Activated CD8-positive, alpha-beta memory T cell treated with anti-CD3 and anti-CD28 coated beads, Interleukin-2, amount 50 U/mL, for 4 hours (primary cell): ENCODE results near the gene ITGA4.
A peak's percentile ranks its signal among the peaks of the same experiment; 100 is the strongest.
"Not testable (repeated sequence)": the region's sequence is repeated elsewhere in the genome, so short reads cannot be mapped to it uniquely, and the experiment has no call there.

Source experiments
- DNase-seq: peaks from one replicate; pipeline ENCODE4 v3.0.0-alpha.2; 2020

The ITGA4 gene

DNA sequence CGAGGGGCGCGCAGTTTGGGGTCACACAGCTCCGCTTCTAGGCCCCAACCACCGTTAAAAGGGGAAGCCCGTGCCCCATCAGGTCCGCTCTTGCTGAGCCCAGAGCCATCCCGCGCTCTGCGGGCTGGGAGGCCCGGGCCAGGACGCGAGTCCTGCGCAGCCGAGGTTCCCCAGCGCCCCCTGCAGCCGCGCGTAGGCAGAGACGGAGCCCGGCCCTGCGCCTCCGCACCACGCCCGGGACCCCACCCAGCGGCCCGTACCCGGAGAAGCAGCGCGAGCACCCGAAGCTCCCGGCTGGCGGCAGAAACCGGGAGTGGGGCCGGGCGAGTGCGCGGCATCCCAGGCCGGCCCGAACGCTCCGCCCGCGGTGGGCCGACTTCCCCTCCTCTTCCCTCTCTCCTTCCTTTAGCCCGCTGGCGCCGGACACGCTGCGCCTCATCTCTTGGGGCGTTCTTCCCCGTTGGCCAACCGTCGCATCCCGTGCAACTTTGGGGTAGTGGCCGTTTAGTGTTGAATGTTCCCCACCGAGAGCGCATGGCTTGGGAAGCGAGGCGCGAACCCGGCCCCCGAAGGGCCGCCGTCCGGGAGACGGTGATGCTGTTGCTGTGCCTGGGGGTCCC is at the start of gene ITGA4:
TSS of gene ITGA4 (plus strand) at position 266 of the 620 bp plus-strand sequence. CDS start at position 535, 269 bp downstream.
- DNase-seq: peak; percentile 88

DNA sequence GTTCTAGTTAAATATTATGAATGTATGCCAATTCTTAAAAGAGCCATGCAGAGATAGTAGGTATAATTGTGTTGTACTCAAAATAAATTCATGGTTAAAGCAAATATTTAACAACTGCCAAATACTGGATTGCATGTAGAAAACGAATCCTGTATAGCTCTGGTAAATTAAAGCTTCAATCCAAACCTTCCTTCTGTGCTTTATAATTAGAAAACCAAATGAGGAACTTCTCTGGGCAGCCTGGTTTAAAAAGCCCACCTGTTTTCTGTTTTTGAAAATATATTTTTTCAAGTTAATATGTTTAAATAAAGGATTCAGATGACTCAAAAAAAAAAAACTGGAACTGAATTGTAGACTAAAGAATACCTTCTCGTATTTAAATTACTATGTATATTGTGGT is 48.3 kb upstream of the ITGA4 start:
- DNase-seq: no peak

DNA sequence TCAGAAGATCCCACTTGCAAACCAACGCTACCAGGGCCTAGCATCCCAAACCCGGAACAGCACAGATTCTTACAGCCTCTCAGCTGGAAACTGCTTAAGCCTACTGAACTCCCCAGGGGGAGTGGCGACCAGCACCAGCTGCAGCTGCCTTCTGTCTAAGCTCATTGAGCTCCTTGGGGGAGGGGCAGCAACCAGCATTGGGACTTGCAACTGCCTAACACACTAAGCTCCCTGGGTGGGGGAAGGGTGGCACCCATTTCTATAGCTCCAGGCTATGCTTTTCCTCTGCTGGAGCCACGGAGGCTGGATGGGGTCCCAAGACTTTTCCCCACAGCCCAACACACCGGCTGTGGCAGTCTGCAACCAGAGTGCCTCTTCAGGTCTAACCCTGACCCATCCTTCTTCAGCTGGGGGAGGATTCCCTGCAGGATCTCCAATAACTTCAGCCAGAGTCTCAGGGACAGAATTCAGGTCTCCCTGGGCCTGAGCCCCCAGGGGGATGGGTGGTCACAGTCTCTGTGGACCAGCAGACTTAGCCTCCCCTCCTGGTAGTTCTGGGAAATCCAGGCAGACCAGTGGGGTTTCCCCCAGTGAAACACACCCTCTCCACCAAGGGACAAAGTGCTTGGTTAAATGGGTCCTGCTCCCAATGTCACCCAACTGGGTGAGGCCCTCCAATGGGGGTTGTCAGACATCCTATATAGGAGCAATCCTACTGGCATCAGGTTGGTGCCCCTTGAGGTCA is 45.9 kb upstream of the ITGA4 start:
- no peak for DNase-seq

DNA sequence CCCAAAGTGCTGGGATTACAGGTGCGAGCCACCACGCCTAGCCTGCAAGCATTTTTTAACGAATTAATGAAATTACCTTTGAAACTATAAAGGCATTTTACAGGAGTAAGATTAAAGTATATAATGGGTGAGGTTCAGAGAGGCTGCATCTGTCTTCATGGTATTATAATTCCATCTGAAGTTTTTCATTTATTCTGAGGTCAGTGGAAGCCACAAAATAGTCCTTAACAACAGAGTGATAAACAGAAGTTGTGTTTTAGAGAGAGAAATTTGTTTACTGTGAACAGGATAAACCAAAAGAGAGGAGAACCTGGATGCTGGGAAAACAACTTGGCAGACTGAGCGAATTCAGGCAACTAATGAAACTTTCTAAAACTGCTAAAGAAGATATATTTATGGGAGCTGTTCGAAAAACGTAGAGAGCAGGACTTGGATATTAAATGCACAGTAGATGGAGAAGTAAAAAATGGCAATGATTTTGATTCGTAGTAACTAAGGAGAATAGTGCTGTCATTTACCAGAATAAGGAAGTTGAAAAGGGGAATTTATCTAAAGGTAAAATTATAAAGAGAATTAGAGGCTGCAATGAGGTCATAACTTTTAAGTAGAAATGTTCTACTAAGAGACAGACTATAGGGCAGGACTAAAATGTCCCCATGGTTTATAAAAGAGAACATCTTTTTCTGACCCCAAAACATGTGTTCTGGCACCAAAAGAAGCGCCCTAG is 37.9 kb upstream of the ITGA4 start:
- no peak for DNase-seq

DNA sequence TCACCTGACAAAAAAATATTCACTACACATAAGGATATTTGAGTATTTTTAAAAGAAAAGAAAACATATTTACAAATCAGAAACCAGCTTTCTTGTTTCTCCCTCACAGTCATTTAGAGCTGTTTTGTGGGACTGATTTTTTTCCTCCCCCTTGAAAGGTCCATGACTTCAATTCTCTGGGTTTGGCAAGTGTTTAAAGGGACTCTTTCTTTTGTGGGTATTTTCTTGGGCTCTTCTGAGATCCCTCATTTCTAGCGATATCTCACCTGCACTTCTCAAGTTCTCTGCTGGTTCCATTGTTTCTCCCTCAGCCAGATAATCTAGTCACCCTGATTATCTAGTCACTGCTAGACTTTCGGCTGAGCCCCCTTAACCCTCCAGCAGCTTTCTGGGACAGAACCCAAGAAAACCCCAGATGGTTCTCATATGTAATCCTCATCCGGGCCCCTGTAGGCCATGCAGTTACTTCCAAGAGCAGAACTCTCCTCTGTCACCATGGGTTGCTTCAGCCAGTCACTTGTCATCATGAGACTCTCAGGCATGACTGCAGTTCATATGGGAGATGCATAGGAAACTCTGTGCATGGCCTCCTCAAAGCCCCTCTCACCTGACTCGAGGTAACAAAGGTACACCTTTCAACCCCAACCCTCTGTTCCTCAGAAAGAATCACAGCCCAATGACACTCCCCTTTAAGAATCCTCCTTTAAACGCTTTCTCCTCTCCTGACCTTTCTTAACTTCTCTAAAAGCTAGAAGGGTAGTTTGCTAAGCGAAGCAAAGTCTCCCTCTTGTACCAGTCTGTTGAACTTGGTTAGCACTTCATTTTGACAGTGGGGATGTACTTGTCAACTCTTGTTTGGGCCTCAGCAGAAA is 36.7 kb upstream of the ITGA4 start:
- no peak for DNase-seq

DNA sequence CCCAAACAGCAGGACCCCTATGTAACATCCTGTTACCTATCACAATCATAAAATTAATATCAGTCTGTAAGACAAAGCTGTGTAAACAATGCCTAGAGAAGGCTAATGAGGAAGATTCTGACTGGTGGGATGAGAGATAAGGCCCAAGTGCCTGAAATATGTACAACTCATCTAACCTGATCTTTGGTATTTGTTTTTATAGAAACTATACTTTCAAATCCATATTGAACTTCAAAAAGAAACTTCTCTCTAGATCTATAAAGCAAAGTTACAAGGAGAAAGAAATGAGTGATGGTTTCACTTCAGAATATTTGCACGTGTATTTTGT is 36.1 kb upstream of the ITGA4 start:
- no peak for DNase-seq

DNA sequence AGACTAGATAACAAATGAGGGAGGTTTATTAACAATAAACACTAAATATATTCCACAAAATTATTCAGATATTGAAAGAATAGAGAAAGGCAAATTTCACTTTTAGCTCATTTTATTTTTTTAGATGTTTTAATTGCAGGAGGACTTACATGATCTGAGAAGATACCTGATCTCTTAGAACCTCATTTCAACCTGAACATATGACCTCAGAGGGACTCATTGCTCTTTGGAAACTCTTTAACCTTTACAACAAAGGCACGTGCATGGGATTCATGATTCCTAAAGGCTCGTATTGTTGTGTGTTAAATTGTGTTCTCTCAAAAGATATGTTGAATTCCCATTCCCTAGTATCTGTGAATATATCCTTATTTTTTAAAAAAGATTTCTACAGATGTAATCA is 35.7 kb upstream of the ITGA4 start:
- no peak for DNase-seq

DNA sequence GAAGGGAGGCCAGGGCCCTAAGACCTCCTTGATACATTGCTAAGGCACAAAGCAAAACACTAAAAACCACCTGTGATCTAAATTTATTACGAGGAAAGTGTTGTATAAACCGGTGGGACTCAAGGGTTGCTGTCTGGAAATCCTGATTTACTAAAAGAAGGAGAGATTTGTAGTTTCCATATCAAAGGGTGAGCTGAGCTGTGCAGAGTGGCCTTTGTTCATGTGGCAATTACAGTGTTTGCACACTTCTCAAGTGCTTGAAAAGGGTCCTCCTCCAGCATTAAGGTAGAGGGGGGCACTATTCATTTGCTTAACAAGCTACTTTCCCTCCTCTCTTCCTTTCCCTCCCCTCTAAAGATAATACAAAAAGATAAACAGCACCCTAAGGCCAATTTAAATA is 30.5 kb upstream of the ITGA4 start:
- DNase-seq: no peak

DNA sequence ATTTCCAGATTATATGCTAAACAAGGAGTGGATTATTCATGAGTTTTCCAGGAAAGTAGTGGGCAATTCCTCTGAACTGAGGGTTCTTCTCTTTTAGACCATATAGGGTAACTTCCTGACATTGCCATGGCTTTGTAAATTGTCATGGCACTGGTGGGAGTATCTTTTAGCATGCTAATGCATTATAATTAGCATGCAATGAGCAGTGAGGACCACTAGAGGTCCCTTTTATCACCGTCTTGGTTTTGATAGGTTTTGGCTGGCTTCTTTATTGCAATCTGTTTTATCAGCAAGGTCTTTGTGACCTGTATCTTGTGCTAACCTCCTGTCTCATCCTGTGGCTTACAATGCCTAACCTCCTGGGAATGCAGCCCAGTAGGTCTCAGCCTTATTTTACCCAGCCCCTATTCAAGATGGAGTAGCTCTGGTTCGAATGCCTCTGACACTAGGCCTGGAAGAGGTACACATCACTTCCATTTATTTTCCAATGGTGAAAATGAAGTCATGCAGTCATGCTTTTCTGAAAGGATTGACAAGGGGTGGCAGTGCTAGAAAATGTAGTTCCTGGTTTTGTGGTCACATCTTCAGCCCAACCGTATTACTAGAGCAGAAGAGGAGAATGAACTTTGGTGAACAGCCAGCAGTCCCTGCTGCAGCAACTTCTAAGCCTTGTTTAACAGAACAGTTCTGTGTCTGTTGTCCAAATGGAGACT is 26.6 kb upstream of the ITGA4 start:
- DNase-seq: no peak

DNA sequence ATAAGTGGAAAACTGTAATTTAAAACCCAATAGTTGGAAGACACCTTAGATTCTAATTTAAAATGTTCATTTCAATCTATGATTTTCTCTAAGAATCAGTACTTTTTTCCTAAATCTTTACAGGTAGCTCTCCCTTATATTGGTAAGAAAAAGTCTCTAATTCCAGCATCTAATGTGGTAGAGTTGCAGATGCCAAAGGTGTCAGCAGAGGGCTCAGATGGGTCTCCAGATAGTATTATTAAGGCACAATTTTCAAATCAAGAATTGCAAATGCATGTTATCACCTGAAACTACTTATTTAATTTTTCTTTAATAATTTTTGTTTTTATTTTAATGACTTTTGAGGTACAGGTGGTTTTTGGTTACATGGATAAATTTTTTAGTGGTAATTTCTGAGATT is 25.5 kb upstream of the ITGA4 start:
- no peak for DNase-seq

DNA sequence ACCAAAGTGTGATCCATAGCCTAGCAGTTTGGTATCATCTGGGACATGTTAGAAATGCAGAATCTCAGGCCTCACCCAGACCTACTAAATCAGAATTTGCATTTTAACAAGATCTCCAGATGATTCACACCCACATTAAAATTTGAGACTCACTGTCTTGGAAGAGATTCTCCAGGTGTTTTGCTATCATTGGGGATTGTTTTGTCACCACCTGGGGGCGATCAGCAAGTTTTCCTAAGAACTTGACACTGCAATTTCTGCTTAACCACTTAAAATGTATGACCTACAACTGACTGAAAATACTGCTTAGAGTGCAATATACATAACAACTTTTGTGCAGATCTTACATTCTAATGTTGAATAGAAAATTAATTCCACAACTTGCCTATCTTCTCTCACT is 18.9 kb upstream of the ITGA4 start:
- peak; percentile 29 for DNase-seq

DNA sequence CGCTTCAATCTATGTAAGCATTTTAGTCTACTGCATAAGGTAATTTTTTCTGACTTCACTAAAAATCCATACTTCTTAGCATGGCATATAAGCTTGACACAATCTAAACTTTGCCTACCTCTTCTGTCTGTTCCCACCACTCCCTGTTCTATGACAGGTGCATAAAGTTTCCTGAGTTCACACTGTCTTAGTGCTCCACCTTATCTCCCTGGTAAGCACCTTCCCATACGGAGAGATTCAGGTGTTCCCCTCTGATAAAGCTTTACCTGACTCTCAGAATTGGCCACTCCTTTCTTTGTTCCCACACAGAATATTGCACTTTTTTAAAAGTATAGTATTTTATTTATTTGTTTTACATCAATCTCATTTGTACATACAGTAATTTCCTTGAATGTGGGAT is 16.8 kb upstream of the ITGA4 start:
- no peak for DNase-seq

DNA sequence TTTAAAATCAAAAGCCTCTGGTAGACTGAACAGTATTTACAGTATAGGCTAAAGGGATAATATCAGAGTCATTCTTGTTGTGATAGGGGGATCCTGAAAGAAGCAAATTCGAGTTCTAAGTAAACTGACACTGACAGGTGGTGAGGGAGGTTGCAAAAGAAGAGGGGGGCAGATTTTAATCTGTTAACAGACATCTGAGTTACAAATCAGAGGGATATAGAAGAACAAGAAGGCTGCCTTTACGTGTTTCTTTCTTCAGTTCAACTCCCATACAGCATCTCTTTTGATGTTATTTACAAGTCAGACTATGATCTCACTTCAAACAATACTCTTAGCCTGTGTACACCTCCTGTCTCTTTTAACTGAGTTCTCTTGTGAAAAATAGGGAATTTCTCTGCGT is 16.3 kb upstream of the ITGA4 start:
- no peak for DNase-seq

DNA sequence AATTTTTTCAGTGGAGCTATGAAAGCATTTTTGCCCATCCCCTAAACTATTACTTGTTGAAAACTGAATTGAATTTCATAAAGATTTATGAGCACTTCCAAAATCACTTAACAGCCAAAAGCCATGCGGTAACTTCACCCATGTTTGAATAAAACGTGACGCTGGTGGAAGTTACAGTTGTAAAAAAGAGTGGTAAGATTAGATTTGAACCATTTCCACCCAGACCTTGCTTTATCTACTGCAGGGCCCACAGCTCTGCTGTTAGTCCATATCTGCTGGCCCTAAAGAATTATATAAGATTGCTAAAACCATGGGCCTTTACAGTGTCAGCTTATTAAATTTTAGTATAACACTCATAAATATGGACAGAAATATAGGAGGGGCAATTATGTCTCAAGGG is 15.5 kb upstream of the ITGA4 start:
- no peak for DNase-seq

DNA sequence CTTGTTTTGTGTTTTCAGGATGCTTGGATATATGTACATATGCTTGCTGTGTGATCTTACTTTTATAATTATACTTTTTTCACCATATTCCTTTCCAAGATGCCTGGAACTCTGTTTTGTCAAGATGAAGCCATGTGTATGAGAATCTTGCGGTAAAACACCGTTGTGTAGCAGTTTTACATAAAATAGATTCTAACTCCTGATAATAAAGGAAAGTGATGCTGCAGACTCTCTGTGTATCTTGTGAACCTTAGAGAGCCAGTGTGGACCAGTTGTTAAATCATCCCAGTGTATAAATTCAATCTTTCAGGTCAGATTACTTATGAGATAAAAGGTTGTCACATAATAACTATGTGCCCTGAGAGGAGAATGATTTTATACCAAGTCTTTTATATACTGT is 12.5 kb upstream of the ITGA4 start:
- no peak for DNase-seq

DNA sequence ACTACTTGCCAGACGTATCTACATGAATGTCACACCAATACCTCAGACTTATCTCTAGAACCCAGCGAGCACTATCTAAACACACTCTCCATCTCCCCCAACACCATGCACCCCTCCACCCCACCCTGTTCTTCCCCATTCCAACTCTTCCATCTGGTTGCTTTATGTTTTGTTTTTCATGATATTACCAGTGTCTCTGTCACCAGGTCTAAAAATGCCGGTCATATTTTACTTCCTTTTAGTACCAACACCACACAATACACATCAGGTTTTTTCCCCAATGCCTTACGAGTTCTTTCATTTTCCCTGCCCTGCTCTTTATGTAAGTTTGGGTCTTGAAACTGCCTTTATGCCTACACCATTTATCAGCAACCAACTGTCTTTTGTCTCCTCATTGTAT is 10.2 kb upstream of the ITGA4 start:
- no peak for DNase-seq

DNA sequence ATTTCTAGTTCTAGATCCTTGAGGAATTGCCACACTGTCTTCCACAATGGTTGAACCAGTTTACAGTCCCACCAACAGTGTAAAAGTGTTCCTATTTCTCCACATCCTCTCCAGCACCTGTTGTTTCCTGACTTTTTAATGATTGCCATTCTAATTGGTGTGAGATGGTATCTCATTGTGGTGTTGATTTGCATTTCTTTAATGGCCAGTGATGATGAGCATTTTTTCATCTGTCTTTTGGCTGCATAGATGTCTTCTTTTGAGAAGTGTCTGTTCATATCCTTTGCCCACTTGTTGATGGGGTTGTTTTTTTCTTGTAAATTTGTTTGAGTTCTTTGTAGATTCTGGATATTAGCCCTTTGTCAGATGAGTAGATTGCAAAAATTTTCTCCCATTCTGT is 7.9 kb upstream of the ITGA4 start:
- DNase-seq: not testable (repeated sequence)

DNA sequence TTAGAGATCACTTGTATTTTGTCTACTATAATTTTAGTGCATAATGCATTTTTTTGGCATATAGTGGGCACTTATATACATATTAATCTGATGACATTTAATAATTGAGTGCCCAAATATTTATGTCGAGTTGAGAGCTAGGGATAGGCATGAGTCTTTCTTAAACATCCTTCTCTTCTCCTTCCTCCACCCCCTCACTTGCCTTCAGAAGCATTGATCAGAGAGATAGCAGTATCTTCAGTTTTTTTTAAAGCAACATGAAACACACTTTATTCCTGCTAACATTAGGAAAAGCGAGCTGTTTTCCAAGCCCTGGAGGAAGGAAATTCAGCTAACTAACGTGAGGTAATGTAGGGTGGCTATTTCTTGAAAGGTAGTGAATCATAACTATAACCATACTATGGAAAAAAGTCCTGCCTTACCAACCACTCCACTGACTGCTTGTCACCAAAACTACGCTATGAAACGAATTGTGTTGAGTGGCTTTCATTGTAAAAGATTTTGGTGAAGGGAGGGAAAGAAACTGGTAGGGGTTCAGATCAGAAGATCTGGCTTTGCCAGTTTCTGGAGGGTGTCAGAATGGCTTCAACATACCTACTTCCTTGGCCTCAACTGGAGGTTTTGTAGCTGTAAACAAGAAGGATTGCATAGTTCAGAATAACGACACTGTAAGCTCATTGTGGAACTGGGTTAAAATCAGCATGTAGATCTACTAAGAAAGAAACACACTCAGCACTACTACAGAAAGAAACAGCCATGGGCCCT is 2.3 kb upstream of the ITGA4 start:
- no peak for DNase-seq

DNA sequence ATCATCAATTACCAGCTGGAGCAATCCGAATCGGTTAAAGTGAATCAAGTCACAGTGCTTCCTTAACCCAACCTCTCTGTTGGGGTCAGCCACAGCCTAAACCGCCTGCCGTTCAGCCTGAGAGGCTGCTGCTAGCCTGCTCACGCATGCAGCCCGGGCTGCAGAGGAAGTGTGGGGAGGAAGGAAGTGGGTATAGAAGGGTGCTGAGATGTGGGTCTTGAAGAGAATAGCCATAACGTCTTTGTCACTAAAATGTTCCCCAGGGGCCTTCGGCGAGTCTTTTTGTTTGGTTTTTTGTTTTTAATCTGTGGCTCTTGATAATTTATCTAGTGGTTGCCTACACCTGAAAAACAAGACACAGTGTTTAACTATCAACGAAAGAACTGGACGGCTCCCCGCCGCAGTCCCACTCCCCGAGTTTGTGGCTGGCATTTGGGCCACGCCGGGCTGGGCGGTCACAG is 496 bp upstream of the ITGA4 start:
- peak; percentile 66 for DNase-seq

DNA sequence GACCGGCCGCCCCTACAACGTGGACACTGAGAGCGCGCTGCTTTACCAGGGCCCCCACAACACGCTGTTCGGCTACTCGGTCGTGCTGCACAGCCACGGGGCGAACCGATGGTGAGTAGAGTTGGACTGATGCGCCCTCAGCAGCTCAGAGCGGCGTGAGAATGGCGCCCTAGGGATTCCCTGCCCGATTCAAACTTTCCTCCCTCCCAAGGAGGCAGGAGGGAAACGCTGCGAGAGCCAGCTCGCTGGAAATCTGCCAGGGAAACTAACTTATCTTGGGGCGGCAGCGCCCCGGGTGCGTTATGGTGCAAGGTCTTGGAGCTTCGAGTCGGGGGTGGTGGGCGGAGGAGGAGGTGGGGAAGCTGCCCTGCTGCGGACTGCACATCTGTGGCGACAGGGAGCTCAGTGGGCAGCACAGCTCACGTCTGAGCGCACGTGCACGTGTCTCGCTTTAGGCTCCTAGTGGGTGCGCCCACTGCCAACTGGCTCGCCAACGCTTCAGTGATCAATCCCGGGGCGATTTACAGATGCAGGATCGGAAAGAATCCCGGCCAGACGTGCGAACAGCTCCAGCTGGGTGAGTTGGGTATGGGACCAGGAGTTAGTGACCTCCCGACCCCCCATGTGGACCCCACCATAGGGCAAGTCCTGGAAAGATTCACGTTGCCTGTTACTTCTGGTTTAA is 697 bp downstream of the ITGA4 start:
- peak; percentile 59 for DNase-seq

DNA sequence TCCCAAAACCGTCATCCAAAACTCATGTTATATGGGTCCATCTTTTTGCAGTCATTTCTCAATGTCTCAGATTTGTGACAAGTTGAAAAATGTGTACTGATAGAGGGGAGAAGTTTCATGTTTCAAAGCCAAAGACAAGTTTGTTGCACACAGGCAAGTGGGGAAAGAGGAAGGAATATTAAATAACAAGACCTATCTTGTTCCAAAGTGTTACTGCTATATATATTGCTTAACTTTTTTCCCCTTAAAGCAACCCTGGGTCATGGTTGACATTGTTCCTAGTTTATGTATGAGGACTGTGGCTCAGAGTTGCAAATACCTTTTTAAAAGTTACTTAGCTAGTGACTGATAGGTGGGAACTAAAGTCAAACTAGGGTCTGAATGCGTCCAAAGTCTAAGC is 1.7 kb downstream of the ITGA4 start:
- DNase-seq: no peak
